ENCODE measurements around the gene PCDHGA6.
"Not testable (repeated sequence)": the region's sequence is repeated elsewhere in the genome, so short reads cannot be mapped to it uniquely, and the experiment has no call there.

Gene PCDHGA6

GRCh38 chr5:141387557-141388311, 14.0 kb downstream of the PCDHGA6 start, which contains the start of gene PCDHGB4:
TSS of gene PCDHGB4 (plus strand) at chr5:141387698. CDS start at chr5:141387885, 187 bp downstream.
- H3K4me3 ChIP-seq (ENCODE audit: low read length) = peak within 1 kb of the TSS; percentile 26; the same call in 1 of the 2 replicates

GRCh38 chr5:141388661-141389060, 15.0 kb downstream of the PCDHGA6 start:
- no peak overlapping the region for H3K9ac ChIP-seq (ENCODE audit: low read depth, low read length)

More at GRCh38 chr5:141387557-141388311, 14.0 kb downstream of the PCDHGA6 start, which contains the start of gene PCDHGB4:
- H3K4me1 ChIP-seq (ENCODE audit: insufficient read depth, low read length); H3K9ac ChIP-seq (ENCODE audit: low read depth, low read length); H3K27ac ChIP-seq (ENCODE audit: low read length); H3K27me3 ChIP-seq (ENCODE audit: insufficient read depth, low read length); H3K36me3 ChIP-seq (ENCODE audit: insufficient read depth, low read depth, low read length): not testable (repeated sequence)
- H3K9me3 ChIP-seq (ENCODE audit: insufficient read depth, low read depth, low read length) = peaks cover 74% of the 10 kb centered on the region

GRCh38 chr5:141389153-141390042, 15.7 kb downstream of the PCDHGA6 start:
- H3K9me3 ChIP-seq (ENCODE audit: insufficient read depth, low read depth, low read length) = peaks cover 74% of the 10 kb centered on the region
- no peak overlapping the region for H3K4me3 ChIP-seq (ENCODE audit: low read length)
- H3K9ac ChIP-seq (ENCODE audit: low read depth, low read length) = no peak overlapping the region
- H3K36me3 ChIP-seq (ENCODE audit: insufficient read depth, low read depth, low read length) = no peaks in the 10 kb centered on the region
- H3K27me3 ChIP-seq (ENCODE audit: insufficient read depth, low read length) = no peaks in the 10 kb centered on the region
- H3K27ac ChIP-seq (ENCODE audit: low read length) = no peak overlapping the region
- no peaks in the 10 kb centered on the region for H3K4me1 ChIP-seq (ENCODE audit: insufficient read depth, low read length)

More at GRCh38 chr5:141388661-141389060, 15.0 kb downstream of the PCDHGA6 start:
- peaks cover 74% of the 10 kb centered on the region for H3K9me3 ChIP-seq (ENCODE audit: insufficient read depth, low read depth, low read length)
- no peak overlapping the region for H3K27ac ChIP-seq (ENCODE audit: low read length)
- H3K4me3 ChIP-seq (ENCODE audit: low read length) = no peak overlapping the region; the same call in 1 of the 2 replicates
- H3K4me1 ChIP-seq (ENCODE audit: insufficient read depth, low read length) = no peaks in the 10 kb centered on the region
- no peaks in the 10 kb centered on the region for H3K36me3 ChIP-seq (ENCODE audit: insufficient read depth, low read depth, low read length)
- H3K27me3 ChIP-seq (ENCODE audit: insufficient read depth, low read length) = no peaks in the 10 kb centered on the region

GRCh38 chr5:141392429-141393198, 18.9 kb downstream of the PCDHGA6 start, which contains the start of gene PCDHGA8:
TSS of gene PCDHGA8 (plus strand) at chr5:141392633. CDS start at chr5:141392814, 181 bp downstream.
- Histone ChIP-seq H3K36me3 (ENCODE audit: insufficient read depth, low read depth, low read length) (no peaks in the 10 kb centered on the region), H3K4me3 (ENCODE audit: low read length) (no peak within 1 kb of the TSS; the same call in 1 of the 2 replicates), H3K27me3 (ENCODE audit: insufficient read depth, low read length) (no peaks in the 10 kb centered on the region), H3K27ac (ENCODE audit: low read length) (no peak within 1 kb of the TSS), H3K9me3 (ENCODE audit: insufficient read depth, low read depth, low read length) (peaks cover 86% of the 10 kb centered on the region), H3K4me1 (ENCODE audit: insufficient read depth, low read length) (no peaks in the 10 kb centered on the region), H3K9ac (ENCODE audit: low read depth, low read length) (no peak within 1 kb of the TSS)

GRCh38 chr5:141393267-141393666, 19.6 kb downstream of the PCDHGA6 start:
- H3K4me1 ChIP-seq (ENCODE audit: insufficient read depth, low read length) = no peaks in the 10 kb centered on the region
- no peaks in the 10 kb centered on the region for H3K36me3 ChIP-seq (ENCODE audit: insufficient read depth, low read depth, low read length)
- H3K27me3 ChIP-seq (ENCODE audit: insufficient read depth, low read length) = no peaks in the 10 kb centered on the region
- no peak overlapping the region; the same call in 1 of the 2 replicates for H3K4me3 ChIP-seq (ENCODE audit: low read length)
- H3K9me3 ChIP-seq (ENCODE audit: insufficient read depth, low read depth, low read length) = peaks cover 85% of the 10 kb centered on the region
- no peak overlapping the region for H3K9ac ChIP-seq (ENCODE audit: low read depth, low read length)
- H3K27ac ChIP-seq (ENCODE audit: low read length) = no peak overlapping the region

DNA sequence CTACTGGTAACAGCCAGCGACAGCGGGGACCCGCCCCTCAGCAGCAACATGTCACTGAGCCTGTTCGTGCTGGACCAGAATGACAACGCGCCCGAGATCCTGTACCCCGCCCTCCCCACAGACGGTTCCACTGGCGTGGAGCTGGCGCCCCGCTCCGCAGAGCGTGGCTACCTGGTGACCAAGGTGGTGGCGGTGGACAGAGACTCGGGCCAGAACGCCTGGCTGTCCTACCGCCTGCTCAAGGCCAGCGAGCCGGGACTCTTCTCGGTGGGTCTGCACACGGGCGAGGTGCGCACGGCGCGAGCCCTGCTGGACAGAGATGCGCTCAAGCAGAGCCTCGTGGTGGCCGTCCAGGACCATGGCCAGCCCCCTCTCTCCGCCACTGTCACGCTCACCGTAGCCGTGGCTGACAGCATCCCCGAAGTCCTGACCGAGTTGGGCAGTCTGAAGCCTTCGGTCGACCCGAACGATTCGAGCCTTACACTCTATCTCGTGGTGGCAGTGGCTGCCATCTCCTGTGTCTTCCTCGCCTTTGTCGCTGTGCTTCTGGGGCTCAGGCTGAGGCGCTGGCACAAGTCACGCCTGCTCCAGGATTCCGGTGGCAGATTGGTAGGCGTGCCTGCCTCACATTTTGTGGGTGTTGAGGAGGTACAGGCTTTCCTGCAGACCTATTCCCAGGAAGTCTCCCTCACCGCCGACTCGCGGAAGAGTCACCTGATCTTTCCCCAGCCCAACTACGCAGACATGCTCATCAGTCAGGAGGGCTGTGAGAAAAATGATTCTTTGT, 20.9 kb downstream of the PCDHGA6 start:
- not testable (repeated sequence) for H3K4me3 ChIP-seq (ENCODE audit: low read length); H3K27me3 ChIP-seq (ENCODE audit: insufficient read depth, low read length); H3K36me3 ChIP-seq (ENCODE audit: insufficient read depth, low read depth, low read length); H3K27ac ChIP-seq (ENCODE audit: low read length); H3K4me1 ChIP-seq (ENCODE audit: insufficient read depth, low read length); H3K9ac ChIP-seq (ENCODE audit: low read depth, low read length)
- peaks cover 86% of the 10 kb centered on the region for H3K9me3 ChIP-seq (ENCODE audit: insufficient read depth, low read depth, low read length)

DNA sequence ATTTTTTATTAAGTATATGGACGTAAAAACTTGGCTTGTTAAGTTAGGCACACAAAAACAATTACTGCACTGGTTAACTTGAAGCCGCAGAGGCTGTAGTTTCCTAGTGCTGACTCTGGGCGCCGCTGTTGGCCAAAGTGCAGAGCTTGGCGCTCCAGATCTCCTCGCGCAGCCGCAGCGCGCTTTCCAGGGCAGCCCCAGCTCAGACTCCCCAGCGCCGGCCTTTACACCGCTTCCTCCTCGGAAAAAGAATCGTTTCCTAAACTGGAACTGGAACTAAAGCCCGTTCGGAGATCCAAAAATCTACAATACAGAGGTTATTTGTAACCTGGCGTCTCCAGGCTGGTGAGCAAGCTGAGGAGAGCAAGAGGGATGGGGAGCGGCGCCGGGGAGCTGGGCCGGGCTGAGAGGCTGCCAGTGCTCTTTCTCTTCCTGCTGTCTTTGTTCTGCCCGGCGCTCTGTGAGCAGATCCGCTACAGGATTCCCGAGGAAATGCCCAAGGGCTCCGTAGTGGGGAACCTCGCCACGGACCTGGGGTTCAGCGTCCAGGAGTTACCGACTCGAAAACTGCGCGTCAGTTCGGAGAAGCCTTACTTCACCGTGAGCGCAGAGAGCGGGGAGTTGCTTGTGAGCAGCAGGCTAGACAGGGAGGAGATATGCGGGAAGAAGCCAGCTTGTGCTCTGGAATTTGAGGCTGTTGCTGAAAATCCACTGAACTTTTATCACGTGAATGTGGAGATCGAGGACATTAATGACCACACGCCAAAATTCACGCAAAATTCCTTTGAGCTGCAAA, 24.3 kb downstream of the PCDHGA6 start, which contains the start of gene PCDHGB5:
Gene PCDHGB5, plus strand, starts transcription at position 192 of the 796 bp plus-strand sequence. Its CDS starts 181 bp downstream, at position 373.
- not testable (repeated sequence) for H3K4me3 ChIP-seq (ENCODE audit: low read length); H3K36me3 ChIP-seq (ENCODE audit: insufficient read depth, low read depth, low read length); H3K27ac ChIP-seq (ENCODE audit: low read length); H3K27me3 ChIP-seq (ENCODE audit: insufficient read depth, low read length); H3K4me1 ChIP-seq (ENCODE audit: insufficient read depth, low read length); H3K9ac ChIP-seq (ENCODE audit: low read depth, low read length)
- peaks cover 79% of the 10 kb centered on the region for H3K9me3 ChIP-seq (ENCODE audit: insufficient read depth, low read depth, low read length)

GRCh38 chr5:141398608-141399007, 24.9 kb downstream of the PCDHGA6 start:
- no peak overlapping the region for H3K4me3 ChIP-seq (ENCODE audit: low read length)
- H3K27me3 ChIP-seq (ENCODE audit: insufficient read depth, low read length) = no peaks in the 10 kb centered on the region
- H3K27ac ChIP-seq (ENCODE audit: low read length) = no peak overlapping the region
- peaks cover 74% of the 10 kb centered on the region for H3K9me3 ChIP-seq (ENCODE audit: insufficient read depth, low read depth, low read length)
- no peaks in the 10 kb centered on the region for H3K4me1 ChIP-seq (ENCODE audit: insufficient read depth, low read length)
- H3K36me3 ChIP-seq (ENCODE audit: insufficient read depth, low read depth, low read length) = no peaks in the 10 kb centered on the region
- no peak overlapping the region for H3K9ac ChIP-seq (ENCODE audit: low read depth, low read length)

DNA sequence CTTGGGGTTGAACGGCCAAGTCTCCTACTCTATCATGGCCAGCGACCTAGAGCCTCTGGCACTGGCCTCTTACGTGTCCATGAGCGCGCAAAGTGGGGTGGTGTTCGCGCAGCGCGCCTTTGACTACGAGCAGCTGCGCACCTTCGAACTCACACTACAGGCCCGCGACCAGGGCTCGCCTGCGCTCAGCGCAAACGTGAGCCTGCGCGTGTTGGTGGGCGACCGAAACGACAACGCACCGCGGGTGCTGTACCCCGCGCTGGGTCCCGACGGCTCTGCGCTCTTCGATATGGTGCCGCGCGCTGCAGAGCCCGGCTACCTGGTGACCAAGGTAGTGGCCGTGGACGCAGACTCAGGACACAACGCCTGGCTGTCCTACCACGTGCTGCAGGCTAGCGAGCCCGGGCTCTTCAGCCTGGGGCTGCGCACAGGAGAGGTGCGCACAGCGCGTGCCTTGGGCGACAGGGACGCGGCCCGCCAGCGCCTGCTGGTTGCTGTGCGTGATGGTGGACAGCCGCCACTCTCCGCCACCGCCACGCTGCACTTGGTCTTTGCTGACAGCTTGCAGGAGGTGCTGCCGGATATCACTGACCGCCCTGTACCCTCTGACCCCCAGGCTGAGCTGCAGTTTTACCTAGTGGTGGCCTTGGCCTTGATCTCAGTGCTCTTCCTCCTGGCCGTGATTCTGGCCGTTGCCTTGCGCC, 26.0 kb downstream of the PCDHGA6 start:
- H3K4me3 ChIP-seq (ENCODE audit: low read length) = no peak overlapping the region
- peaks cover 65% of the 10 kb centered on the region for H3K9me3 ChIP-seq (ENCODE audit: insufficient read depth, low read depth, low read length)
- H3K36me3 ChIP-seq (ENCODE audit: insufficient read depth, low read depth, low read length) = no peaks in the 10 kb centered on the region
- H3K9ac ChIP-seq (ENCODE audit: low read depth, low read length) = no peak overlapping the region
- no peaks in the 10 kb centered on the region for H3K4me1 ChIP-seq (ENCODE audit: insufficient read depth, low read length)
- no peak overlapping the region for H3K27ac ChIP-seq (ENCODE audit: low read length)
- no peaks in the 10 kb centered on the region for H3K27me3 ChIP-seq (ENCODE audit: insufficient read depth, low read length)
